ENCODE measurements around the gene FLRT2. TPM values are rescaled to one million over a fixed set of nuclear protein-coding genes. Genes with fewer than 3 reads are reported as not detected.

Gene FLRT2
- total RNA-seq, 2 donors from 2014 or later, result 2.5 to 7.5 TPM

DNA sequence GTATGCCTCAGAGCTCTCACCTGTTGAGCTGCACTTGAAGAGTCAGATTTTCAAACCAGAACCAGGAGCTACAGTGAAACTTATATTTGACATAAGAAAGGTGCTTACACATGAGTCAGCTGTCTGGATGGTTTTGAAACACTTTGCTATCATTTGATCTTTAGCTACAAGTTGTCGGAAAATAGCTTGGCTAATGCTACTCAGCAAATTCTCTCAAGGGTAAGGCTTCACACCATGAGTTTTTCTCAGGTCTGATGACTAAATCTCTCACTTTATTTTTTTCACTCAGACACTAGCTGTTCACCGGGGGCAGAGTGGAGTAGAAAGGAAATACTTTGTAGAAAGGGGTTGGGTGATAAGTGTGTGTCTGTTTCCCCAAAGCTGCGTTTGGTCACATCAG lies 171.8 kb downstream of the FLRT2 start:
- ATAC-seq (no peak), DNase-seq (no peak)
- intact Hi-C loops (cut with DNase I, micrococcal nuclease), result no loop called here

DNA sequence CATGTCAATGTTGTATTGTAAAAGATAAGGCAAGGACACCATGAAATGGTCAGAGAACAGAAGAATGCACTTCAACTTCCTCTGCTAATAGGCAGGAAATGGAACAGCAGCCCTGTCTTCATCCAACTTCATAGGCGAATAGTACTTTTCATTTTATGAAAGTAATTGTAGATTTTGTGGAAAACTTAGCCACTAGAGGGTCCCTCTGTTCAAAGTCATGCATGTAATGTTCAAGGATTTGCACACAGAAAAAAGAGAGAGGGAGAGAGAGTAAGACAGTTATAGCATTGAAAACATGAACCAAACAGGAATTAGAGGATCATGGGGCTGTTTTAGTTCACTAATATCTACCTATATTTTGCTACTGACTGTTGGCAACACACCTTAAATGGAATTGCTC lies 172.2 kb downstream of the FLRT2 start:
- intact Hi-C loops (cut with DNase I, micrococcal nuclease), result no loop called here
- ATAC-seq (no peak), DNase-seq (no peak)

DNA sequence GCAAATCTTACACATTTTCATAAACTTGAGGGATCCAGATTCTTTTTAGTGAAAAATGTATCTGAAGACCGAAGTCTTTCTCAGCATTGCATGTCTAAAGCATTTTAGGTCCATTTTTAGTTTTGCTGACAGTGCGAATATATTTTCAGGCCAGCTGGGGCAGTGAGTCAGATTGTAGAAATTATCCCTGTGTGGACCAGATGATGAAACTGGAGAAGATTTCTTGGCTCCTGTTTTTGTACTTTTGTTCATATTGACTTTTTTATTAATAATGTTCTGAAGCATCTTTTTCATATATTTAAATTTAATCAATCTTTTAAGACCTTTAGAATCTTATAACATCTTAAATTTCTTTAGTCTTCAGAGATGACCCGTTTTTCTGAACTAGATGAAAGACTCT lies 173.1 kb downstream of the FLRT2 start:
- DNase-seq, result no peak

More for the DNA sequence above, 173.1 kb downstream of the FLRT2 start:
- intact Hi-C loops (cut with DNase I, micrococcal nuclease), result no loop called here
- ATAC-seq, result no peak

Data from left colon (tissue), 2 donors.